ENCODE data around the gene TCFL5. TPM values are rescaled to one million over a fixed set of nuclear protein-coding genes. Genes with fewer than 3 reads are reported as not detected.

TCFL5 gene
- total RNA-seq, 1 donor: 19.0 TPM

DNA sequence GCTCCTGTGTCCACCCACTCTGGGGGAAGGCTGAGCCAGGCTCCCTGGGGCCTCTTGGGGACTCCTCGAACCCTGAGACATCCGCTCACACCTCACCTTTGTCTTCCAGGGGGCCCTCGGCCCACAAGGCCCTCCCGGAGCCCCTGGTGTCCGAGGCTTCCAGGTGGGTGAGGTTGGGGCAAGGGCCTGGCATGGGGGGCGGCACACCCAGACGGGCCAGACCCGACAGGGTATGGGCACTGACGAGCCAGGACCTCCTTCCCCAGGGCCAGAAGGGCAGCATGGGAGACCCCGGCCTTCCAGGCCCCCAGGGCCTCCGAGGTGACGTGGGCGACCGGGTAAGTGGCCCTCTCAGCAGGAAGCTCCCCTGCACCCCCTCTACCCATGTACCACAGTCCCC lies 31.4 kb downstream of the TCFL5 start:
- no peak overlapping the region for H3K4me3 ChIP-seq (ENCODE audit: low read depth, low read length)
- no peak for DNase-seq (ENCODE audit: low read depth)
- TF ChIP-seq, protein P1, sequence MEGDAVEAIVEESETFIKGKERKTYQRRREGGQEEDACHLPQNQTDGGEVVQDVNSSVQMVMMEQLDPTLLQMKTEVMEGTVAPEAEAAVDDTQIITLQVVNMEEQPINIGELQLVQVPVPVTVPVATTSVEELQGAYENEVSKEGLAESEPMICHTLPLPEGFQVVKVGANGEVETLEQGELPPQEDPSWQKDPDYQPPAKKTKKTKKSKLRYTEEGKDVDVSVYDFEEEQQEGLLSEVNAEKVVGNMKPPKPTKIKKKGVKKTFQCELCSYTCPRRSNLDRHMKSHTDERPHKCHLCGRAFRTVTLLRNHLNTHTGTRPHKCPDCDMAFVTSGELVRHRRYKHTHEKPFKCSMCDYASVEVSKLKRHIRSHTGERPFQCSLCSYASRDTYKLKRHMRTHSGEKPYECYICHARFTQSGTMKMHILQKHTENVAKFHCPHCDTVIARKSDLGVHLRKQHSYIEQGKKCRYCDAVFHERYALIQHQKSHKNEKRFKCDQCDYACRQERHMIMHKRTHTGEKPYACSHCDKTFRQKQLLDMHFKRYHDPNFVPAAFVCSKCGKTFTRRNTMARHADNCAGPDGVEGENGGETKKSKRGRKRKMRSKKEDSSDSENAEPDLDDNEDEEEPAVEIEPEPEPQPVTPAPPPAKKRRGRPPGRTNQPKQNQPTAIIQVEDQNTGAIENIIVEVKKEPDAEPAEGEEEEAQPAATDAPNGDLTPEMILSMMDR (IDR thresholded peaks at IDR 0.05; ENCODE audit: insufficient read depth, low read depth, low read length): no peak

DNA sequence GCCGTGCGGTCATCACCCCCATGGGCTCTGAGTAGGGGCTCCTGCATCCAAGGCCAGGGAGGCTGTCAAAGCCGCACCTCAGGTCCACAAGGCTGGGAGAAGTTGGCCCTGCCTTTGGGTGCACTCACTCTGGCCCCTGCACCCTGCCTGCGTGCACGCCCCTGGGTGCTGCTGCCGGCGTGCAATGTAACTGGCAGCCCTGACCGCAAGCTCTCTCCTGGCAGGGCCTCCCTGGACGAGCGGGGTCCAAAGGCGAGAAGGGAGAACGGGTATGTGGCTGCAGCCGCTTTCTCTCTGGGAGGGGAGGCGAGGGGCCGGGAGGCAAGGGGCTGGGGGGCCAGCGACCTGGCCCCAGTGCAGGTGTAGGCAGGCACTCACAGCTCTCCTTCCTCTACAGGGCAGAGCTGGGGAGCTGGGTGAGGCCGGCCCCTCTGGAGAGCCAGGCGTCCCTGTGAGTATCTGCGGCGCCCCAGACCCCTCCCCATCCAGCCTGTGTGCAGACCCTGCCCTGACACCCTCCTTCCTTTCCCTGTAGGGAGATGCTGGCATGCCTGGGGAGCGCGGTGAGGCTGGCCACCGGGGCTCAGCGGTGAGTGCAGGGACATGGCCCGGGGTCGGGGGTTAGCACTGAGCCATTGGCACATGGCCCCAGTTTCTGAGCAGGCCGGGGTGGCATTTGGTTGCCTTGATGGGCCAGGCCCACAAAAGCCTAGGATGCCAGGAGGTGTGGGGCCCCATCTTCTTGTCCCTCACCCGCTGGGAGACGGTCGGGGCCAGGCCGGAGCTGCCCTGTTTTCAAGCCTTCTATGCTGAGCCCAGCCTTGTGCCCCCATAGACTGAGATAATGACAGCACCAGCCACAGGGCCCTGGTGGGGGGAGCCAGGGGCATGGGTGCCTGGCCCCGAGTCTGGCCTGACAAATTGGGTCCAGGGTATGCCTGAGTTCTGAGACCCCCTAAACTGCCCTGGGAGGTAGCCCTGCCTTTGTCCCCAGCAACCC lies 32.1 kb downstream of the TCFL5 start:
- TF ChIP-seq, protein P1 (IDR thresholded peaks at IDR 0.05; ENCODE audit: insufficient read depth, low read depth, low read length): no peak
- no peak overlapping the region for H3K4me3 ChIP-seq (ENCODE audit: low read depth, low read length)
- DNase-seq (ENCODE audit: low read depth): no peak

- TF ChIP-seq, protein P1 (IDR thresholded peaks at IDR 0.05; ENCODE audit: insufficient read depth, low read depth, low read length): no peak
- no peak for DNase-seq (ENCODE audit: low read depth)
- no peak overlapping the region for H3K4me3 ChIP-seq (ENCODE audit: low read depth, low read length)
Measured at GRCh38 chr20:62828511-62829230, 33.0 kb downstream of the TCFL5 start.

DNA sequence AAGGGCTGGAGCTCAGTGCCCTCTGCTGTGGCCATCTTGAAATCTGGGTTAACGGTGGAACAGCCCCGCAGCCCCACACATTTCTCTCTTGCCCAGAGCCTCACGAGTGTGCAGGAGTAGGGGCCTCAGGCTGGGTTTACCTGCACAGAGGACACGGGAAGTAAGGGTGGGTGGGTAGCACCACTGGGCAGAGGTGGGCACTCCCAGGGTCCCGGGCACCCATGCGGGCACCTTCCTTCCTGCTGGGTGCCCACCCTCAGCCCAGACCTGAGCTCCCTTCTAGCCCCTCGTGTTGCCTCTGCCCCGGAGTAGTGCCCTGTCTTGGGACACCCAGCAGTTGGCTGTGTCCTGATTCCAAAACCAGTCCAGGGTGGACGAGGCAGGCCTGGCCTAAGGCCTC lies 33.6 kb downstream of the TCFL5 start:
- TF ChIP-seq, protein P1 (IDR thresholded peaks at IDR 0.05; ENCODE audit: insufficient read depth, low read depth, low read length): no peak
- no peak for DNase-seq (ENCODE audit: low read depth)

GRCh38 chr20:62827311-62828038 lies 34.1 kb downstream of the TCFL5 start:
- DNase-seq (ENCODE audit: low read depth): no peak
- TF ChIP-seq, protein P1 (IDR thresholded peaks at IDR 0.05; ENCODE audit: insufficient read depth, low read depth, low read length): no peak
- H3K4me3 ChIP-seq (ENCODE audit: low read depth, low read length): no peak overlapping the region

More for the DNA sequence above, 33.6 kb downstream of the TCFL5 start:
- H3K4me3 ChIP-seq (ENCODE audit: low read depth, low read length): no peak overlapping the region

- H3K4me3 ChIP-seq (ENCODE audit: low read depth, low read length): no peak overlapping the region
- DNase-seq (ENCODE audit: low read depth): no peak
- TF ChIP-seq, protein P1 (IDR thresholded peaks at IDR 0.05; ENCODE audit: insufficient read depth, low read depth, low read length): no peak
Measured at GRCh38 chr20:62826646-62827310, 34.8 kb downstream of the TCFL5 start.

Measured in fibroblast of villous mesenchyme (primary cell).